HG03378 (cell line): ENCODE measurements around the gene BCL2L2.

Experiments used
- ATAC-seq: cut with Tn5 transposase; IDR thresholded peaks from one replicate; pipeline ENCODE4 v1.9.1; 2021; ENCODE audit warnings: mild to moderate bottlenecking, moderate library complexity; ENCODE audit not compliant: unreplicated experiment

The BCL2L2 gene

GRCh38 chr14:23352506-23353432 is 46.1 kb downstream of the BCL2L2 start, which contains the start of gene SLC22A17:
Gene SLC22A17 (minus strand): TSS chr14:23352887.
- no peak for ATAC-seq

- no peak for ATAC-seq
These were observed 46.8 kb downstream of the BCL2L2 start for GRCh38 chr14:23353433-23353780.

- no peak for ATAC-seq
These were observed 48.4 kb downstream of the BCL2L2 start for GRCh38 chr14:23354990-23355389.

DNA sequence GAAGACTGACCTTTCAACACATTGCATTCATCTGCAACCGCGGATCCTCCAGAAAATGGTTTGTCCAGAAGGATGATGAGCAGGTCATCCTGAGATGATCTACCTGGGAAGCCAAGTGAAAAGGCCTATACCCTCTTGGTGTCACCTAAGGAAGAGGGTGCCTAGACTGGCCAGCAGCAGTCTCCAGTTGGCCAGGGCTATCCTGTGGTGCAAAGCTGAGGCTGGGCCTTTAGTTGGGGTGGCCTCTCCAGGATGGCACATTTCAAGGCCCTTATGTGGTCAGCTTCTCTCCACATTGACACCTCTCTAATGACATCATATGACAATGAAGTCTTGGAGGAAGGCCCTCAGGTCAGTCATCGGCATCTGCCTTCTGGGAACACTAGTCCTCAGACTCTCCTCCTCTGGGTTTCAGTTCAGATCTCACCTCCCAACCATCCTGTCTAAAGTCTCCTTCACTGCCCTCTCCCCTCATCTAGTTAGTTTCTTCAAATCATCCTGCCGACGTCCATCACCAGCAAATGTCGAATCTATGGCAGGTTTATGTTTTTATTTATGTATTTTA is 49.3 kb downstream of the BCL2L2 start:
- ATAC-seq: no peak

GRCh38 chr14:23356662-23357061 is 50.0 kb downstream of the BCL2L2 start:
- ATAC-seq: no peak

- no peak for ATAC-seq
These were observed 50.6 kb downstream of the BCL2L2 start for GRCh38 chr14:23357261-23357660.

GRCh38 chr14:23358042-23358441 is 51.4 kb downstream of the BCL2L2 start:
- no peak for ATAC-seq

GRCh38 chr14:23358553-23359166 is 52.0 kb downstream of the BCL2L2 start:
- ATAC-seq: no peak

GRCh38 chr14:23359167-23359626 is 52.6 kb downstream of the BCL2L2 start:
- no peak for ATAC-seq

DNA sequence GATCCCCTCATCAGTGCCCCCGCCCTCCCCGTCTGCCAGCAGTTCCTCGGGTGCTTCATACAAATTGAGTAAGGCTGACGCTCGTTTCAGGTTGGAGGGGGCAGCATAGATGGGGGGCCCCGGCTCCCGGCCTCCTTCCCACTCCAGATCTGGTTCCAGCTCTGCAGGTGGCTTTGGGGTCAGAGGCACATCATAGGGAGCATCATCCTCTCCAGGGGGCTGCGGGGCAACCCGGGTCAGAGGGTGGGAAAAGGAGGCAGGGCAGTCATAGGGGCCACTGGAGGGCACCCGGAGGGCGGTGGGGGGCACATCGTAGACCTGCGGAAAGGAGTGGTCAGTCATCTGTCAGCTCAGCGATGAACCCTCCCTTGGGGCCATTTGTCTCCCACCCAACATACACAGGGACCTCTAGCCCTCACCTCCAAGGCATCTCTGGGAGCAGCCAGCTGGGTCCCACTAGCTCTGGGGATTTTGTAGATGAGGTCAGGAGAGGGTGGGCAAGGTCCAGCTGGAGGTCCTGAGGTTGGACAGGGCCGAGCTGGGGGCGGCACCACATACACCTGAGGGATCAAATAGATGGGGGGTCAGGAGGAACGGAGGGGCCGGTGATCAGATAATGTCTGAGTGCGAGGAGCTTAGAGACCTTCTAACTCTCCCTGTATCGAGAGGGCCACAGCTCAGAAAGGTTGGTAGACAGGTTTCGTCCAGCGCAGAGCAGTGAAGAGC is 53.3 kb downstream of the BCL2L2 start:
- no peak for ATAC-seq

DNA sequence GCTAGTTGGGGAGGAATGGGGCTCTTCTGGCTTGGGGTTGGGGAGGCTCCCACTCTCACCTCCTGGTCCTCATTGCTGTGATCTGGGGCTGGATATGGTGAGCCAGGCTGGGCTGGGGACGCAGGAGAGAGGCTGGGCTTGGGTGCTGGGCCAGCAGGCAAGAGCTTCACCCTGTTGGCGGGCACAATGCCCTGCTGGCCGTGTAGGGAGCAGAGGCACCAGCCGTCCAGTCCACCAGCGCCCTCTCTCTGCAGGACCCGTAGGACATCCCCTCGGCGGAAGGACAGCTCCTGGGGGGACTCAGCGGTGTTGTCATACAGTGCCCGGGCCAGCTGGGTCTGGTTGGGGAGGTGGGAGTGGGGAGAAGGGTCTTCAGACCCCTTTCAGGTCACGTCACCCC is 53.9 kb downstream of the BCL2L2 start:
- no peak for ATAC-seq

DNA sequence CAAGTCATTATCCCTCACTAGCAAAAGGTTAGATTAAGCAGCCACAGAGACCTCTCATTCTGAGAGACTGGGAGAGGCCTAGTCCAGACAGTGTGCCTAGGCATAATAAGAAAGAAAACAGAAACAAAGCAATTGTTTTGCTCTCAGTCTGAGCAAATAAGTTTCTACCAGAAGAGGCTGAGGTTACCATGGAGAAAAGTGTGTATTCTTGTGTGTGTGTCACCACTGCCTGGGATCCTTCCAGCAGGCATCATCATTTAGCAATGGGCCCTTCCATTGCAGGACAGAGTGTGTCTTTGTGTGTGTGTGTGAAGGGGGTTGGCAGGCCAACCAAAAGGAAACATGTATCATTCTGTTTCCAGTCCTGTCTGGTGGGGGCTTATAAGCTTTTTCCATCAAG is 54.7 kb downstream of the BCL2L2 start:
- no peak for ATAC-seq
